ENCODE measurements around the gene BFSP1. TPM values are rescaled to one million over a fixed set of nuclear protein-coding genes. Genes with fewer than 3 reads are reported as not detected.

Gene BFSP1
- total and polyA plus RNA-seq, 2 experiments from 2014 or later: 2.7 to 4.9 TPM

DNA sequence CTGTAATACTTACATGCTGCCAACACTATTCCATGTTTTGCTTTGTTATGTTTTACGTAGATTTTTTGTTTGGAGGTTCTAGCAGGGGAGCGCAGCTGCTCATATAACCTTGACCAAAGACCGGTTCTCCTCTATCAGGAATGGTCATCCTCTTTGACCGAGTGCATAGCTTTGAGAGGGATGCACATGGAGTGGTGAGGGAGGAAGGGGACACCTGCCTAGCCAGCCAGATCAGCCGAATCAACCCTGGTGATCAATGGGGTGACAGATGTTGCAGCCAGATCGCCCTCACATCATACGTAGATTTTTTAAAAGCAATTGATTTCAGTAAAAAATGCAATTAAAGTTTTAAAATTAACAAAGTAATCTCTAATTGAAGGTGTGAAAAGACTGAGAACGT, 45.0 kb upstream of the BFSP1 start:
- H3K27me3 Mint-ChIP-seq (ENCODE audit: insufficient read depth, low read depth, poor library complexity): peaks cover 3% of the 10 kb centered on the region
- H3K4me3 Mint-ChIP-seq: no peak overlapping the region
- peaks cover 51% of the 10 kb centered on the region for H3K4me1 Mint-ChIP-seq
- H3K36me3 Mint-ChIP-seq (ENCODE audit: low read depth): peaks cover 3% of the 10 kb centered on the region; the same call in 2 of the 3 replicates
- H3K79me2 ChIP-seq (replicated peaks; ENCODE audit: insufficient read depth): peaks cover 100% of the 10 kb centered on the region
- peaks cover 59% of the 10 kb centered on the region for H3K4me1 ChIP-seq (ENCODE audit: insufficient read depth)
- no peak for DNase-seq (ENCODE audit: low spot score)
- H3F3A ChIP-seq (replicated peaks; ENCODE audit: low read depth): peaks cover 4% of the 10 kb centered on the region; the same call in 1 of the 2 replicates
- H3K4me3 ChIP-seq: no peak overlapping the region
- no peaks in the 10 kb centered on the region for H3K36me3 ChIP-seq (ENCODE audit: insufficient read depth)
- no peaks in the 10 kb centered on the region; the same call in 1 of the 2 replicates for H3K9me2 ChIP-seq (ENCODE audit: insufficient read depth)
- H3K27ac ChIP-seq (ENCODE audit: low read depth): no peak overlapping the region
- no peak for TF ChIP-seq JUNB (IDR thresholded peaks at IDR 0.05; ENCODE audit: unreplicated experiment)
- no peak for TF ChIP-seq ETS1 (IDR thresholded peaks at IDR 0.05)
- TF ChIP-seq, protein P1, sequence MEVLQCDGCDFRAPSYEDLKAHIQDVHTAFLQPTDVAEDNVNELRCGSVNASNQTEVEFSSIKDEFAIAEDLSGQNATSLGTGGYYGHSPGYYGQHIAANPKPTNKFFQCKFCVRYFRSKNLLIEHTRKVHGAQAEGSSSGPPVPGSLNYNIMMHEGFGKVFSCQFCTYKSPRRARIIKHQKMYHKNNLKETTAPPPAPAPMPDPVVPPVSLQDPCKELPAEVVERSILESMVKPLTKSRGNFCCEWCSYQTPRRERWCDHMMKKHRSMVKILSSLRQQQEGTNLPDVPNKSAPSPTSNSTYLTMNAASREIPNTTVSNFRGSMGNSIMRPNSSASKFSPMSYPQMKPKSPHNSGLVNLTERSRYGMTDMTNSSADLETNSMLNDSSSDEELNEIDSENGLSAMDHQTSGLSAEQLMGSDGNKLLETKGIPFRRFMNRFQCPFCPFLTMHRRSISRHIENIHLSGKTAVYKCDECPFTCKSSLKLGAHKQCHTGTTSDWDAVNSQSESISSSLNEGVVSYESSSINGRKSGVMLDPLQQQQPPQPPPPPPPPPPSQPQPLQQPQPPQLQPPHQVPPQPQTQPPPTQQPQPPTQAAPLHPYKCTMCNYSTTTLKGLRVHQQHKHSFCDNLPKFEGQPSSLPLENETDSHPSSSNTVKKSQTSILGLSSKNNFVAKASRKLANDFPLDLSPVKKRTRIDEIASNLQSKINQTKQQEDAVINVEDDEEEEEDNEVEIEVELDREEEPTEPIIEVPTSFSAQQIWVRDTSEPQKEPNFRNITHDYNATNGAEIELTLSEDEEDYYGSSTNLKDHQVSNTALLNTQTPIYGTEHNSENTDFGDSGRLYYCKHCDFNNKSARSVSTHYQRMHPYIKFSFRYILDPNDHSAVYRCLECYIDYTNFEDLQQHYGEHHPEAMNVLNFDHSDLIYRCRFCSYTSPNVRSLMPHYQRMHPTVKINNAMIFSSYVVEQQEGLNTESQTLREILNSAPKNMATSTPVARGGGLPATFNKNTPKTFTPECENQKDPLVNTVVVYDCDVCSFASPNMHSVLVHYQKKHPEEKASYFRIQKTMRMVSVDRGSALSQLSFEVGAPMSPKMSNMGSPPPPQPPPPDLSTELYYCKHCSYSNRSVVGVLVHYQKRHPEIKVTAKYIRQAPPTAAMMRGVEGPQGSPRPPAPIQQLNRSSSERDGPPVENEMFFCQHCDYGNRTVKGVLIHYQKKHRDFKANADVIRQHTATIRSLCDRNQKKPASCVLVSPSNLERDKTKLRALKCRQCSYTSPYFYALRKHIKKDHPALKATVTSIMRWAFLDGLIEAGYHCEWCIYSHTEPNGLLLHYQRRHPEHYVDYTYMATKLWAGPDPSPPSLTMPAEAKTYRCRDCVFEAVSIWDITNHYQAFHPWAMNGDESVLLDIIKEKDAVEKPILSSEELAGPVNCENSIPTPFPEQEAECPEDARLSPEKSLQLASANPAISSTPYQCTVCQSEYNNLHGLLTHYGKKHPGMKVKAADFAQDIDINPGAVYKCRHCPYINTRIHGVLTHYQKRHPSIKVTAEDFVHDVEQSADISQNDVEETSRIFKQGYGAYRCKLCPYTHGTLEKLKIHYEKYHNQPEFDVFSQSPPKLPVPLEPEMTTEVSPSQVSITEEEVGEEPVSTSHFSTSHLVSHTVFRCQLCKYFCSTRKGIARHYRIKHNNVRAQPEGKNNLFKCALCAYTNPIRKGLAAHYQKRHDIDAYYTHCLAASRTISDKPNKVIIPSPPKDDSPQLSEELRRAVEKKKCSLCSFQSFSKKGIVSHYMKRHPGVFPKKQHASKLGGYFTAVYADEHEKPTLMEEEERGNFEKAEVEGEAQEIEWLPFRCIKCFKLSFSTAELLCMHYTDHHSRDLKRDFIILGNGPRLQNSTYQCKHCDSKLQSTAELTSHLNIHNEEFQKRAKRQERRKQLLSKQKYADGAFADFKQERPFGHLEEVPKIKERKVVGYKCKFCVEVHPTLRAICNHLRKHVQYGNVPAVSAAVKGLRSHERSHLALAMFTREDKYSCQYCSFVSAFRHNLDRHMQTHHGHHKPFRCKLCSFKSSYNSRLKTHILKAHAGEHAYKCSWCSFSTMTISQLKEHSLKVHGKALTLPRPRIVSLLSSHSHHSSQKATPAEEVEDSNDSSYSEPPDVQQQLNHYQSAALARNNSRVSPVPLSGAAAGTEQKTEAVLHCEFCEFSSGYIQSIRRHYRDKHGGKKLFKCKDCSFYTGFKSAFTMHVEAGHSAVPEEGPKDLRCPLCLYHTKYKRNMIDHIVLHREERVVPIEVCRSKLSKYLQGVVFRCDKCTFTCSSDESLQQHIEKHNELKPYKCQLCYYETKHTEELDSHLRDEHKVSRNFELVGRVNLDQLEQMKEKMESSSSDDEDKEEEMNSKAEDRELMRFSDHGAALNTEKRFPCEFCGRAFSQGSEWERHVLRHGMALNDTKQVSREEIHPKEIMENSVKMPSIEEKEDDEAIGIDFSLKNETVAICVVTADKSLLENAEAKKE (CRISPR knock-in tag; IDR thresholded peaks at IDR 0.05): no peak
- TF ChIP-seq POLR2AphosphoS5 (IDR thresholded peaks at IDR 0.05; ENCODE audit: low read depth): no peak
- TF ChIP-seq ZNF114 (CRISPR knock-in tag; IDR thresholded peaks at IDR 0.05): no peak
- no peak for TF ChIP-seq ZNF331 (CRISPR knock-in tag; IDR thresholded peaks at IDR 0.05; ENCODE audit: low read depth)
- TF ChIP-seq, protein P2, sequence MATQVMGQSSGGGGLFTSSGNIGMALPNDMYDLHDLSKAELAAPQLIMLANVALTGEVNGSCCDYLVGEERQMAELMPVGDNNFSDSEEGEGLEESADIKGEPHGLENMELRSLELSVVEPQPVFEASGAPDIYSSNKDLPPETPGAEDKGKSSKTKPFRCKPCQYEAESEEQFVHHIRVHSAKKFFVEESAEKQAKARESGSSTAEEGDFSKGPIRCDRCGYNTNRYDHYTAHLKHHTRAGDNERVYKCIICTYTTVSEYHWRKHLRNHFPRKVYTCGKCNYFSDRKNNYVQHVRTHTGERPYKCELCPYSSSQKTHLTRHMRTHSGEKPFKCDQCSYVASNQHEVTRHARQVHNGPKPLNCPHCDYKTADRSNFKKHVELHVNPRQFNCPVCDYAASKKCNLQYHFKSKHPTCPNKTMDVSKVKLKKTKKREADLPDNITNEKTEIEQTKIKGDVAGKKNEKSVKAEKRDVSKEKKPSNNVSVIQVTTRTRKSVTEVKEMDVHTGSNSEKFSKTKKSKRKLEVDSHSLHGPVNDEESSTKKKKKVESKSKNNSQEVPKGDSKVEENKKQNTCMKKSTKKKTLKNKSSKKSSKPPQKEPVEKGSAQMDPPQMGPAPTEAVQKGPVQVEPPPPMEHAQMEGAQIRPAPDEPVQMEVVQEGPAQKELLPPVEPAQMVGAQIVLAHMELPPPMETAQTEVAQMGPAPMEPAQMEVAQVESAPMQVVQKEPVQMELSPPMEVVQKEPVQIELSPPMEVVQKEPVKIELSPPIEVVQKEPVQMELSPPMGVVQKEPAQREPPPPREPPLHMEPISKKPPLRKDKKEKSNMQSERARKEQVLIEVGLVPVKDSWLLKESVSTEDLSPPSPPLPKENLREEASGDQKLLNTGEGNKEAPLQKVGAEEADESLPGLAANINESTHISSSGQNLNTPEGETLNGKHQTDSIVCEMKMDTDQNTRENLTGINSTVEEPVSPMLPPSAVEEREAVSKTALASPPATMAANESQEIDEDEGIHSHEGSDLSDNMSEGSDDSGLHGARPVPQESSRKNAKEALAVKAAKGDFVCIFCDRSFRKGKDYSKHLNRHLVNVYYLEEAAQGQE (IDR thresholded peaks at IDR 0.05; ENCODE audit: unreplicated experiment): no peak
- TF ChIP-seq EZH2phosphoT487 (IDR thresholded peaks at IDR 0.05; ENCODE audit: unreplicated experiment): no peak
- TF ChIP-seq EZH2 (IDR thresholded peaks at IDR 0.05; ENCODE audit: low read depth, unreplicated experiment): no peak
- TF ChIP-seq CTCF (conservative IDR thresholded peaks at IDR 0.05; ENCODE audit: low read depth in 2 of 2): no peak
- TF ChIP-seq NANOG (IDR thresholded peaks at IDR 0.05; ENCODE audit: borderline replicate concordance): no peak
- no peak for TF ChIP-seq STAT1 (IDR thresholded peaks at IDR 0.05; ENCODE audit: unreplicated experiment)
- TF ChIP-seq CREB1 (CRISPR knock-in tag; IDR thresholded peaks at IDR 0.05; ENCODE audit: low read depth): no peak
- H3K4me2 ChIP-seq: 0 out of 2 replicates have a peak overlapping the region, but pooled peaks have one; percentile 30
- peaks cover 7% of the 10 kb centered on the region for H4K20me1 ChIP-seq (replicated peaks; ENCODE audit: insufficient read depth)
- no peak overlapping the region for H3K27ac Mint-ChIP-seq
- H3K9me3 Mint-ChIP-seq: no peaks in the 10 kb centered on the region
- no peaks in the 10 kb centered on the region for H3K27me3 ChIP-seq (ENCODE audit: insufficient read depth)
- no peak overlapping the region for H2AFZ ChIP-seq
- no peak for ATAC-seq
